Measurements from ENCODE around the gene DONSON. TPM values are rescaled to one million over a fixed set of nuclear protein-coding genes. Genes with fewer than 3 reads are reported as not detected.

The DONSON gene
- total and polyA plus RNA-seq, 2 of the 13 experiments (the other 11 are each of a cell fraction or from before 2014, with no cell fraction given) = 35.4 to 63.6 TPM

DNA sequence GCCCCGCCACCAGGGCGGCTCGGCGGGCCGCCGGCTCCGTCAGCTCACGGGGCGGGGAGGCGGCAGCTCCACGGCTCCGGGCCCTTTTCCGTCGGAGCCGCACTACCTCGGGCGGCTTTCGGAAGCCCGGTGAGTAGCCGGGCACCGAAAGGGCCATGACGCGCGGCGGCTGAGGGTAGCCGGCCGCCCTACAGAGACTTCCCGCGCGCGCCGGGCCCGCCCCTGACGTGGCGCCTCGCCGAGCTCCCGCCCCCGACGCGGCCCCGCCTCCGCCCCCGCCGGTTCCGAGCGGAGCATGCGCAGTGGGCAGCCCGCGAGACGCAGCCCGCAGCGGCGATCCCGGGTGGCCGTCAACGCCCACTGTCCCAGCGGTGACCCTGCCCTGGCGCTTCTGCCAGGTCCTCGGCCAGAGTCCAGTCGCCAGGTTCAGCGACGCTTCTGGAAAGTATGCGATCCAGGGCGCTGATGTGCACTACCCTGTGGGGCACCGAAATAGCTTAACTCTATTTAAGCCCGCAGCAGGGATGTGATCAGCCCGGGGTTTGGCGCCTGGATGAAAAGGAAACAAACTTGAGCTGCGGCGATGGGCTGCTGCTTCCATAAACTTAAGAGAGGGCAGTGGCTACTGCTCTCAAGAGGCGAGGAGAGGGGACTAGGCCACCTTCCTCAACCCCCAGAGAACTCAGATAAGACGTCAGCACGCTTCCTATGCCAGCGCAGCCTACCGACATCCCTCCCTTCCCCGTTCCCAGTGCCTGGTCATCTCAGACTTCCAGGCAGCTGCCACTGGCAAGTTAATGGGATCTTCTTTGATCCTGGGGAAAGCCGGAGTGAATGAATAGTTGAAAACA lies at the start of gene DONSON (continued):
- TF ChIP-seq, protein P1, sequence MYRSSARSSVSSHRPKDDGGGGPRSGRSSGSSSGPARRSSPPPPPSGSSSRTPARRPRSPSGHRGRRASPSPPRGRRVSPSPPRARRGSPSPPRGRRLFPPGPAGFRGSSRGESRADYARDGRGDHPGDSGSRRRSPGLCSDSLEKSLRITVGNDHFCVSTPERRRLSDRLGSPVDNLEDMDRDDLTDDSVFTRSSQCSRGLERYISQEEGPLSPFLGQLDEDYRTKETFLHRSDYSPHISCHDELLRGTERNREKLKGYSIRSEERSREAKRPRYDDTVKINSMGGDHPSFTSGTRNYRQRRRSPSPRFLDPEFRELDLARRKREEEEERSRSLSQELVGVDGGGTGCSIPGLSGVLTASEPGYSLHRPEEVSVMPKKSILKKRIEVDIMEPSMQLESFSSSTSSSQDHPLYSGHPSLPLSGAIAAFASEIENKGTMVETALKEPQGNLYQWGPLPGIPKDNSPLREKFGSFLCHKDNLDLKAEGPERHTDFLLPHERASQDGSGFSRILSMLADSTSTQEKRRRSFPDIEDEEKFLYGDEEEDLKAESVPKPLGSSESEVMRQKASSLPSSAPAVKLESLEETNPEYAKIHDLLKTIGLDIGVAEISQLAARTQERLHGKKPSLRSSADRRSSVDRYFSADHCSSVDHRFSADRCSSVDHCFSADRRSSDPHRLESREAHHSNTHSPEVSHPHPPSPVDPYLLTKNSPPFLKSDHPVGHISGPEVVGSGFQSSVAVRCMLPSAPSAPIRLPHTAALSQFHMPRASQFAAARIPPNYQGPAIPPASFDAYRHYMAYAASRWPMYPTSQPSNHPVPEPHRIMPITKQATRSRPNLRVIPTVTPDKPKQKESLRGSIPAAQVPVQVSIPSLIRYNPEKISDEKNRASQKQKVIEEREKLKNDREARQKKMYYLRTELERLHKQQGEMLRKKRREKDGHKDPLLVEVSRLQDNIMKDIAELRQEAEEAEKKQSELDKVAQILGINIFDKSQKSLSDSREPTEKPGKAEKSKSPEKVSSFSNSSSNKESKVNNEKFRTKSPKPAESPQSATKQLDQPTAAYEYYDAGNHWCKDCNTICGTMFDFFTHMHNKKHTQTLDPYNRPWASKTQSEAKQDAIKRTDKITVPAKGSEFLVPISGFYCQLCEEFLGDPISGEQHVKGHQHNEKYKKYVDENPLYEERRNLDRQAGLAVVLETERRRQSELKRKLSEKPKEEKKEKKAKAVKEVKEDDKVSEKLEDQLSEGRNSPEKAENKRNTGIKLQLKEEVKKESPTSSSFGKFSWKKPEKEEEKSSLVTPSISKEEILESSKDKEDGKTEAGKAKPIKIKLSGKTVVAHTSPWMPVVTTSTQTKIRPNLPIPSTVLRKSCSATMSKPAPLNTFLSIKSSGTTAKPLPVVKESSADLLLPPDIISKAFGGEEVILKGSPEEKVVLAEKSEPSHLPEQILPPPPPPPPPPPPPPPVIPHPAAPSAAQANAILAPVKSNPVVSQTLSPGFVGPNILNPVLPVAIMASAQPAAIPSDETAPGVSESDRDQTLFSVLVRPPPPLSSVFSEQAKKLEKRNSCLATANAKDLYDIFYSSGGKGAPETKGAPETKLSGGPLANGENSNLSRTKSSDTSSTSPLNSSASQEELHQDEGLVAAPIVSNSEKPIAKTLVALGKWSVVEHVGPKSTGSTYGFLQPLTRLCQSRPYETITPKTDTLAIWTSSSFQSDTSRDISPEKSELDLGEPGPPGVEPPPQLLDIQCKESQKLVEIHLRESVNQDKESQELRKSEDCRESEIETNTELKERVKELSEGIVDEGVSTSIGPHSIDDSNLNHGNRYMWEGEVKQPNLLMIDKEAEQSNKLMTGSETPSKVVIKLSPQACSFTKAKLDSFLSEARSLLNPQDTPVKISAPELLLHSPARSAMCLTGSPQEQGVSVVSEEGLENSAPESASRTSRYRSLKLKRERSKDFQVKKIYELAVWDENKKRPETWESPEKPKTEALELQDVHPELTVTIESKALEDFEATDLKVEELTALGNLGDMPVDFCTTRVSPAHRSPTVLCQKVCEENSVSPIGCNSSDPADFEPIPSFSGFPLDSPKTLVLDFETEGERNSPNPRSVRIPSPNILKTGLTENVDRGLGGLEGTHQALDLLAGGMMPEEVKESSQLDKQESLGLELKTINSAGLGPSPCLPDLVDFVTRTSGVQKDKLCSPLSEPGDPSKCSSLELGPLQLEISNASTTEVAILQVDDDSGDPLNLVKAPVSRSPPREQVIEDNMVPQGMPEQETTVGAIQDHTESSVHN (CRISPR knock-in tag; IDR thresholded peaks at IDR 0.05) = 0 out of 2 replicates have a peak, but pooled peaks have one; percentile 30
- no peak for TF ChIP-seq IKZF1 (IDR thresholded peaks at IDR 0.05)
- TF ChIP-seq ZNF749 (CRISPR knock-in tag; IDR thresholded peaks at IDR 0.05; ENCODE audit: borderline replicate concordance) = peak; percentile 64; the same call in 1 of the 2 replicates
- no peak for TF ChIP-seq ZSCAN31 (CRISPR knock-in tag; IDR thresholded peaks at IDR 0.05; ENCODE audit: low read depth)
- TF ChIP-seq, protein P2, sequence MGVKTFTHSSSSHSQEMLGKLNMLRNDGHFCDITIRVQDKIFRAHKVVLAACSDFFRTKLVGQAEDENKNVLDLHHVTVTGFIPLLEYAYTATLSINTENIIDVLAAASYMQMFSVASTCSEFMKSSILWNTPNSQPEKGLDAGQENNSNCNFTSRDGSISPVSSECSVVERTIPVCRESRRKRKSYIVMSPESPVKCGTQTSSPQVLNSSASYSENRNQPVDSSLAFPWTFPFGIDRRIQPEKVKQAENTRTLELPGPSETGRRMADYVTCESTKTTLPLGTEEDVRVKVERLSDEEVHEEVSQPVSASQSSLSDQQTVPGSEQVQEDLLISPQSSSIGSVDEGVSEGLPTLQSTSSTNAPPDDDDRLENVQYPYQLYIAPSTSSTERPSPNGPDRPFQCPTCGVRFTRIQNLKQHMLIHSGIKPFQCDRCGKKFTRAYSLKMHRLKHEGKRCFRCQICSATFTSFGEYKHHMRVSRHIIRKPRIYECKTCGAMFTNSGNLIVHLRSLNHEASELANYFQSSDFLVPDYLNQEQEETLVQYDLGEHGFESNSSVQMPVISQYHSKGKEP (CRISPR knock-in tag; IDR thresholded peaks at IDR 0.05) = no peak
- TF ChIP-seq, protein P3, sequence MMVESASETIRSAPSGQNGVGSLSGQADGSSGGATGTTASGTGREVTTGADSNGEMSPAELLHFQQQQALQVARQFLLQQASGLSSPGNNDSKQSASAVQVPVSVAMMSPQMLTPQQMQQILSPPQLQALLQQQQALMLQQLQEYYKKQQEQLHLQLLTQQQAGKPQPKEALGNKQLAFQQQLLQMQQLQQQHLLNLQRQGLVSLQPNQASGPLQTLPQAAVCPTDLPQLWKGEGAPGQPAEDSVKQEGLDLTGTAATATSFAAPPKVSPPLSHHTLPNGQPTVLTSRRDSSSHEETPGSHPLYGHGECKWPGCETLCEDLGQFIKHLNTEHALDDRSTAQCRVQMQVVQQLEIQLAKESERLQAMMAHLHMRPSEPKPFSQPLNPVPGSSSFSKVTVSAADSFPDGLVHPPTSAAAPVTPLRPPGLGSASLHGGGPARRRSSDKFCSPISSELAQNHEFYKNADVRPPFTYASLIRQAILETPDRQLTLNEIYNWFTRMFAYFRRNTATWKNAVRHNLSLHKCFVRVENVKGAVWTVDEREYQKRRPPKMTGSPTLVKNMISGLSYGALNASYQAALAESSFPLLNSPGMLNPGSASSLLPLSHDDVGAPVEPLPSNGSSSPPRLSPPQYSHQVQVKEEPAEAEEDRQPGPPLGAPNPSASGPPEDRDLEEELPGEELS (CRISPR knock-in tag; IDR thresholded peaks at IDR 0.05) = peak; percentile 57
- no peak for TF ChIP-seq GTF3A (CRISPR knock-in tag; conservative IDR thresholded peaks at IDR 0.05)
- TF ChIP-seq RFXAP (CRISPR knock-in tag; IDR thresholded peaks at IDR 0.05; ENCODE audit: borderline replicate concordance) = peak; percentile 90; the same call in 1 of the 2 replicates
- TF ChIP-seq, protein P4, sequence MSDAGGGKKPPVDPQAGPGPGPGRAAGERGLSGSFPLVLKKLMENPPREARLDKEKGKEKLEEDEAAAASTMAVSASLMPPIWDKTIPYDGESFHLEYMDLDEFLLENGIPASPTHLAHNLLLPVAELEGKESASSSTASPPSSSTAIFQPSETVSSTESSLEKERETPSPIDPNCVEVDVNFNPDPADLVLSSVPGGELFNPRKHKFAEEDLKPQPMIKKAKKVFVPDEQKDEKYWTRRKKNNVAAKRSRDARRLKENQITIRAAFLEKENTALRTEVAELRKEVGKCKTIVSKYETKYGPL (CRISPR knock-in tag; IDR thresholded peaks at IDR 0.05) = no peak
- no peak; the same call in 1 of the 2 replicates for TF ChIP-seq ZNF782 (CRISPR knock-in tag; IDR thresholded peaks at IDR 0.05; ENCODE audit: borderline replicate concordance)
- TF ChIP-seq, protein P5, sequence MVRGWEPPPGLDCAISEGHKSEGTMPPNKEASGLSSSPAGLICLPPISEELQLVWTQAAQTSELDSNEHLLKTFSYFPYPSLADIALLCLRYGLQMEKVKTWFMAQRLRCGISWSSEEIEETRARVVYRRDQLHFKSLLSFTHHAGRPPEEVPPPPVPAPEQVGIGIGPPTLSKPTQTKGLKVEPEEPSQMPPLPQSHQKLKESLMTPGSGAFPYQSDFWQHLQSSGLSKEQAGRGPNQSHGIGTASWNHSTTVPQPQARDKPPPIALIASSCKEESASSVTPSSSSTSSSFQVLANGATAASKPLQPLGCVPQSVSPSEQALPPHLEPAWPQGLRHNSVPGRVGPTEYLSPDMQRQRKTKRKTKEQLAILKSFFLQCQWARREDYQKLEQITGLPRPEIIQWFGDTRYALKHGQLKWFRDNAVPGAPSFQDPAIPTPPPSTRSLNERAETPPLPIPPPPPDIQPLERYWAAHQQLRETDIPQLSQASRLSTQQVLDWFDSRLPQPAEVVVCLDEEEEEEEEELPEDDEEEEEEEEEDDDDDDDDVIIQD (CRISPR knock-in tag; IDR thresholded peaks at IDR 0.05; ENCODE audit: low read depth) = peak; percentile 42; the same call in 1 of the 2 replicates
